Smooth muscle cell (in vitro differentiated cells): ENCODE data around the gene FAM131C. TPM values are rescaled to one million over a fixed set of nuclear protein-coding genes. Genes with fewer than 3 reads are reported as not detected.

Experiments used
- DNase-seq: peaks from one replicate; lab custom pipeline; 2025; ENCODE audit not compliant: unreplicated experiment; lab: John Stamatoyannopoulos, UW
- H2AFZ ChIP-seq: fragments of 200-600 bp; sonication (generic); 2 replicates; pipeline ENCODE4 v1.6.0; 2016; ENCODE audit warnings: antibody characterized with exemption, low read depth, mild to moderate bottlenecking
- H3F3A ChIP-seq: fragments of 200-600 bp; sonication (generic); 2 replicates; pipeline ENCODE4 v1.6.0; 2017; ENCODE audit warnings: antibody characterized with exemption, low read depth
- H3K27ac ChIP-seq: fragments of 200-600 bp; sonication (generic); 2 replicates; pipeline ENCODE4 v1.5.1; 2016; ENCODE audit warnings: low read depth, mild to moderate bottlenecking
- H3K27me3 ChIP-seq: fragments of 200-600 bp; sonication (generic); 2 replicates; pipeline ENCODE4 v1.6.1; 2016; ENCODE audit warnings: low read depth, mild to moderate bottlenecking
- H3K36me3 ChIP-seq: fragments of 200-600 bp; sonication (generic); 2 replicates; pipeline ENCODE4 v1.5.1; 2016; ENCODE audit warnings: low read depth
- H3K4me1 ChIP-seq: fragments of 200-600 bp; sonication (generic); 2 replicates; pipeline ENCODE4 v1.5.1; 2016; ENCODE audit warnings: low read depth
- H3K4me2 ChIP-seq: fragments of 200-600 bp; sonication (generic); 2 replicates; pipeline ENCODE4 v1.6.0; 2016; ENCODE audit warnings: mild to moderate bottlenecking
- H3K4me3 ChIP-seq: fragments of 200-600 bp; sonication (generic); 2 replicates; pipeline ENCODE4 v1.5.1; 2016; ENCODE audit warnings: mild to moderate bottlenecking
- H3K79me2 ChIP-seq: fragments of 200-600 bp; sonication (generic); 2 replicates; pipeline ENCODE4 v1.6.0; 2016; ENCODE audit warnings: low read depth, mild to moderate bottlenecking
- H3K9ac ChIP-seq: fragments of 200-600 bp; sonication (generic); 2 replicates; pipeline ENCODE4 v1.6.0; 2016; ENCODE audit warnings: low read depth
- H3K9me3 ChIP-seq: fragments of 200-600 bp; sonication (generic); replicated peaks from 2 replicates; pipeline ENCODE4 v1.5.1; 2016; ENCODE audit warnings: low read depth
- H4K20me1 ChIP-seq: fragments of 200-600 bp; sonication (generic); 2 replicates; pipeline ENCODE4 v1.6.0; 2016; ENCODE audit warnings: low read depth
- WGBS: methylation state at CpG from one replicate; pipeline ENCODE4 v1.1.7; 2016; ENCODE audit warnings: low lambda C conversion rate; 5-methylcytosine and 5-hydroxymethylcytosine counted together
- polyA plus RNA-seq: library from polyadenylated mRNA; unstranded; fragments of >200 nt; fragmentation: Nextera tagmentation; extraction: Ambion mirVana; gene quantifications from 2 replicates; pipeline ENCODE4 v1.2.1, GENCODE V29; 2016
- total RNA-seq: library from RNA; depleted of rRNA; stranded (reverse); fragments of >200 nt; gene quantifications from 2 replicates; pipeline ENCODE4 v1.2.3, GENCODE V29; 2014
- TF ChIP-seq, protein P1 (sequence below): fragments of 200-600 bp; sonication (generic); IDR thresholded peaks from 2 replicates; pipeline ENCODE4 v1.5.1; 2017; ENCODE audit warnings: borderline replicate concordance, mild to moderate bottlenecking, antibody characterized with exemption; ENCODE audit not compliant: insufficient read depth, poor library complexity, severe bottlenecking

The FAM131C gene
- total and polyA plus RNA-seq, 2 experiments from 2014 or later: 1.4 to 1.5 TPM

DNA sequence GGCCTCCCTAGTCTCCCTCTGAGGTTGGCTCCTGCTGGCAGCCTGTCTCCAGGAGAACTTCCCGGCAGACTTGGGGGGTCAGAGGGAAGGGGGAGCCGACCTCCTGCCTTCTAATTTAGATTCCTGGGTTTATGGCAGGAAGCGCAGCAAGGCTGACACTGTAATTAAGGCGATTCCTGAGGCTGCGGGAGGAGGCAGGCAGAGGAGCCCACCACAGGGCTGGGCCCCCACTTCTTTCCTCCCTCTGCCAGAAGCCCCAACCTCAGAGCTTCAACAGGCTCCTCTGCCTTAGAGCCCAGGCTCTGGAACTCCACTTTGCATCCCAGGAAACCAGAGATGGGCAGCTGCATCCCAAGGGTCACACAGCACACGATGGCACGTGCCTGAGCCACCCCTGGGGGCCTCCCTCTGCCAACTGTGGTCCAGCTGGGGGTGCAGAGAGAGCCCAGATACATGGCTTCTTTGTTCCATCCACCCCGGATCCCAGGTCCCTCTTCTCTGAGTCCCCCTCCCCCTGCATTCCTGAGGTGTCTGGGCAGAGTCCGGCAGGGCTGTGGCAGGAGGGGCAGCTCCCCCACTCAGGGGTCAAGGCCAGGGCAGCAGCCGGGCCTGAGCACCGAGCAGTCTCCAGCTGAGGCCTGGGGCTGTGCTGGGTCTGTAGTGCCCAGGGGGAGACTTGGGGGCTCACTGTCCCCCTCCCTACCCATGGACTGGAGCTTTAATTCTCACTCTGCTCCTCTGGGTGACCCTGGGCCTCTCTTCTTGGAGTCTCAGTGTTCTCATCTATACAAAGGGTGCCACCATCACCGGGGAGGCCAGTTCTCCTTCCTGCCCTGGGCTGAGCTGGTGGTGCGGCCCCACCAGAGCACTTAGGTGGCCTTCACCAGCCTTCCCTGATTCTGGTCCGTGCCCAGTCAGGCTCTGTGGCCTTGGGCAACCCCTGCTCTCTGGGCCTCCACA, 39.4 kb upstream of the FAM131C start:
- Histone ChIP-seq H3K9me3 (no peaks in the 10 kb centered on the region), H3K27ac (peak overlapping the region; percentile 84), H3K4me2 (peak overlapping the region; percentile 17), H3K79me2 (no peaks in the 10 kb centered on the region), H2AFZ (no peak overlapping the region), H3K27me3 (no peaks in the 10 kb centered on the region), H3F3A (no peaks in the 10 kb centered on the region), H4K20me1 (no peaks in the 10 kb centered on the region), H3K36me3 (no peaks in the 10 kb centered on the region), H3K9ac (no peak overlapping the region), H3K4me1 (peaks cover 39% of the 10 kb centered on the region), H3K4me3 (no peak overlapping the region)
- WGBS: 45% methylated on average over 14 of the region's 14 CpGs
- no peak for DNase-seq
- TF ChIP-seq, protein P1, sequence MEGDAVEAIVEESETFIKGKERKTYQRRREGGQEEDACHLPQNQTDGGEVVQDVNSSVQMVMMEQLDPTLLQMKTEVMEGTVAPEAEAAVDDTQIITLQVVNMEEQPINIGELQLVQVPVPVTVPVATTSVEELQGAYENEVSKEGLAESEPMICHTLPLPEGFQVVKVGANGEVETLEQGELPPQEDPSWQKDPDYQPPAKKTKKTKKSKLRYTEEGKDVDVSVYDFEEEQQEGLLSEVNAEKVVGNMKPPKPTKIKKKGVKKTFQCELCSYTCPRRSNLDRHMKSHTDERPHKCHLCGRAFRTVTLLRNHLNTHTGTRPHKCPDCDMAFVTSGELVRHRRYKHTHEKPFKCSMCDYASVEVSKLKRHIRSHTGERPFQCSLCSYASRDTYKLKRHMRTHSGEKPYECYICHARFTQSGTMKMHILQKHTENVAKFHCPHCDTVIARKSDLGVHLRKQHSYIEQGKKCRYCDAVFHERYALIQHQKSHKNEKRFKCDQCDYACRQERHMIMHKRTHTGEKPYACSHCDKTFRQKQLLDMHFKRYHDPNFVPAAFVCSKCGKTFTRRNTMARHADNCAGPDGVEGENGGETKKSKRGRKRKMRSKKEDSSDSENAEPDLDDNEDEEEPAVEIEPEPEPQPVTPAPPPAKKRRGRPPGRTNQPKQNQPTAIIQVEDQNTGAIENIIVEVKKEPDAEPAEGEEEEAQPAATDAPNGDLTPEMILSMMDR: no peak

DNA sequence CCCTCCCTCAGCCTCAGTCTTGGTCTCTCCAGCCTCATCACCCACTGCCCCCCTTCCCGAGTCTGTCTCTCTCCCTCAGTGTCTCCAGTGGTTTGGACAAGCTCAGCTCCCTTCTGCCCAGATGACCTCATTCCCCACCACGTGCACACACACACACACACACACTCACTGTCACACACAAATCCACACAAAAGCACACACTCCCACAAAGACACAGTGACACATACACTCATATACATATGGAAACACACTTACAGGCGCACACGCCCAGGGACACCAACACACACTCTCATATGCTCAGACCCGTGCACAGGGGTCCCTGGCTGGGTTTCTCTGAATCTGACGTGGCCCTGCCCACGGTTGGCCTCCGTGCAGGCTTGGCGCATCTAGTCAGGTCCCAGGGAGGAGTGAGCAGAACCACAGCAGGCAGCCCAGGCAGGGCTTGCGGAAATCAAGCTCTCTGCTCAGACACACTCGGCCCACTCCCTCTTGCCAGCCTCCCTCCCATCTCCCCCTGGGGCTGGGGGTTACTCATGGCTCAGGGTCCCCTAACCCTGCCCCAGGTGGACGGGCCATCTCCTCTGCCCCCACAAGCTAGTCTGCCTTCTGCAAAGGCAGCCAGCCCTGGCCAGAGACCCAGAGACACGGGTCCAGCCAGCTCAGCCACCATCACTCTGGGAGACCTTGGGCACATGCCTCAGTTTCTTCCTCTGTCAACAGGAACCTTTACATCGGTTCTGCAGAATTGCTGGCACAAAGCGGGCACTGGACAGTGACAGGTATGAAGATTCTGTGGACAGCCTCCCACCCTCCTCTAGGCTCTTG, 38.5 kb upstream of the FAM131C start:
- Histone ChIP-seq H3K27me3 (no peaks in the 10 kb centered on the region), H3K9ac (peak overlapping the region; percentile 18), H3K4me3 (no peak overlapping the region), H3F3A (no peaks in the 10 kb centered on the region), H3K9me3 (no peaks in the 10 kb centered on the region), H3K27ac (peak overlapping the region; percentile 84), H3K79me2 (no peaks in the 10 kb centered on the region), H3K4me2 (peak overlapping the region; percentile 17), H3K36me3 (no peaks in the 10 kb centered on the region), H4K20me1 (no peaks in the 10 kb centered on the region), H2AFZ (no peak overlapping the region), H3K4me1 (peaks cover 31% of the 10 kb centered on the region)
- TF ChIP-seq, protein P1: no peak
- DNase-seq: peak; percentile 55
- 49% methylated on average over 14 of the region's 15 CpGs for WGBS

DNA sequence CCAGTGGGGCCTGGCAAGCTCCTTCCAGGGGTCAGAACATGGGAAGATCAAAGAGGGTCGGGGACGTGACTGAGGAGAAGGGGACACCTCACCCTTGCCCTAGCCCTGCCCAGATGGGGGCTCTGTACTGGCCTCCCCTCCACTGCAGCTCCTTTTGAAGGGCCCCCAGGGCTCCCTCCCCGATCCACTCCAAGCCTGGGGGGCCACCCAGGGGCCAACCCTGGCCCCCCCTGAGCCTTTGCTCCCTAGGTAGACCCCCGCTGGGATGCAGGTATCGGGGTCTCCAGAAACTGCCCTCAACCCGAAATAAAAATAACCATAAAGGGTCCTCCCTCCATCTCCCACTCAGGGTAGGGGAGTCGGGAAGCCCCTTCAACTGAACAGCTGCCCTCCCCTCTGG, 37.4 kb upstream of the FAM131C start:
- Histone ChIP-seq H3K27ac (no peak overlapping the region), H4K20me1 (no peaks in the 10 kb centered on the region), H3K4me2 (no peak overlapping the region), H3K4me1 (peaks cover 21% of the 10 kb centered on the region), H3K36me3 (no peaks in the 10 kb centered on the region), H3K79me2 (no peaks in the 10 kb centered on the region), H3F3A (no peaks in the 10 kb centered on the region), H2AFZ (no peak overlapping the region), H3K9ac (no peak overlapping the region), H3K4me3 (no peak overlapping the region), H3K9me3 (no peaks in the 10 kb centered on the region), H3K27me3 (no peaks in the 10 kb centered on the region)
- 96% methylated on average over 7 of the region's 7 CpGs for WGBS
- DNase-seq: no peak
- TF ChIP-seq, protein P1: no peak
